ENCODE results near the gene ETV6. TPM values are rescaled to one million over a fixed set of nuclear protein-coding genes. Genes with fewer than 3 reads are reported as not detected.

The ETV6 gene
- total and polyA plus RNA-seq, 2 of the 8 experiments (the other 6 are each of a cell fraction or from before 2014, with no cell fraction given) = 5.5 to 23.9 TPM

- H4K91ac ChIP-seq (replicated peaks; ENCODE audit: insufficient read length, low read length) = no peak overlapping the region
- FAIRE-seq (no peak), DNase-seq (ENCODE audit: low read depth in 1 of 2, low spot score in 2 of 2) (no peak)
- no peak overlapping the region for H2BK120ac ChIP-seq (replicated peaks; ENCODE audit: low read depth, low read length)
- peaks cover 0 to 3% (median 0%) of the 10 kb centered on the region in 4 experiments; a peak in 2 of 7 replicates for H3K4me1 ChIP-seq (replicated peaks in 1 of 4; ENCODE audit: control insufficient read depth in 3 of 4, insufficient read depth in 4 of 4, low read length in 3 of 4)
- H3K4me2 ChIP-seq (ENCODE audit: insufficient read depth in 1 of 2, low read depth in 2 of 2, low read length in 2 of 2) = no peak overlapping the region
- H3K9ac ChIP-seq (replicated peaks in 1 of 4; ENCODE audit: extremely low read depth in 1 of 4, low read depth in 3 of 4, low read length in 3 of 4) = no peak overlapping the region
- no peak overlapping the region for H3K14ac ChIP-seq (ENCODE audit: insufficient read length)
- H3K27ac ChIP-seq (ENCODE audit: low read depth, low read length) = no peak overlapping the region
- peaks cover 0 to 6% of the 10 kb centered on the region in 2 experiments; a peak in 1 of 4 replicates for H3K79me2 ChIP-seq (ENCODE audit: control insufficient read depth in 1 of 2, insufficient read depth in 2 of 2, low read length in 2 of 2)
- peaks cover 0 to 2% of the 10 kb centered on the region in 2 experiments for H4K20me1 ChIP-seq (replicated peaks in 1 of 2; ENCODE audit: control insufficient read depth in 1 of 2, insufficient read depth in 2 of 2, low read length in 2 of 2)
- CTCF ChIA-PET (ENCODE audit: partially characterized antibody) = interaction anchor here (0.8 to 1.8 kb wide), 5 partner anchors 9 to 303 kb away, joined by 3 to 9 read pairs (median 4); no protein-coding TSS in a partner anchor
- no peaks in the 10 kb centered on the region for H3K36me3 ChIP-seq (ENCODE audit: control insufficient read depth in 2 of 4, insufficient read depth in 4 of 4, low read length in 3 of 4)
- H3K23ac ChIP-seq (ENCODE audit: insufficient read length) = no peak overlapping the region
- POLR2A ChIA-PET (ENCODE audit: partially characterized antibody) = interaction anchor here (1.1 to 1.4 kb wide), 2 partner anchors 13 to 64 kb away, joined by 3 read pairs; no protein-coding TSS in a partner anchor
- no peak overlapping the region for H3K56ac ChIP-seq (replicated peaks; ENCODE audit: insufficient read length, low read depth, low read length)
- H2AK5ac ChIP-seq (ENCODE audit: low read depth, low read length) = no peak overlapping the region
- no peaks in the 10 kb centered on the region for H3K27me3 ChIP-seq (replicated peaks in 1 of 4; ENCODE audit: control insufficient read depth in 3 of 4, extremely low read depth in 1 of 4, insufficient read depth in 3 of 4, low read length in 3 of 4)
- H3K79me1 ChIP-seq (ENCODE audit: low read depth, low read length) = no peaks in the 10 kb centered on the region
- no peaks in the 10 kb centered on the region for H3K23me2 ChIP-seq (ENCODE audit: low read depth, low read length)
- H3K18ac ChIP-seq (ENCODE audit: extremely low read depth, low read length) = no peak overlapping the region
- no peak overlapping the region for H2BK20ac ChIP-seq (ENCODE audit: low read length)
- H2AFZ ChIP-seq (ENCODE audit: low read length) = no peak overlapping the region
- no peaks in the 10 kb centered on the region for H3K9me3 ChIP-seq (ENCODE audit: insufficient read depth in 2 of 2, low read depth in 1 of 2, low read length in 1 of 2)
- H2BK12ac ChIP-seq (ENCODE audit: low read depth, low read length) = no peak overlapping the region
- H2BK15ac ChIP-seq (ENCODE audit: low read length) = no peak overlapping the region
- no peak overlapping the region for H2BK5ac ChIP-seq (ENCODE audit: low read depth, low read length)
- no peak overlapping the region for H4K5ac ChIP-seq (ENCODE audit: insufficient read length, low read depth, low read length)
- H3K4me3 ChIP-seq (ENCODE audit: extremely low read depth in 1 of 4, insufficient read depth in 2 of 4, low read depth in 3 of 4, low read length in 4 of 4) = no peak overlapping the region
- no peak overlapping the region for H4K8ac ChIP-seq (ENCODE audit: extremely low read depth, insufficient read depth, low read length)
- no peak overlapping the region for H3K4ac ChIP-seq (replicated peaks; ENCODE audit: insufficient read length, low read depth, low read length)
- WGBS, 2 experiments (ENCODE audit: extremely low coverage in 1 of 2, insufficient coverage in 1 of 2, insufficient read length in 1 of 2, insufficient replicate concordance in 2 of 2, low coverage in 1 of 2, low lambda C conversion rate in 2 of 2, missing lambda C conversion rate in 1 of 2) = 90% methylated on average over 8 of the region's 8 CpGs; no CpG with 5 or more reads in 1 of the 2 experiments
- TF ChIP-seq POLR2AphosphoS5 (IDR thresholded peaks at IDR 0.05; ENCODE audit: low read depth, low read length) (no peak), CTBP2 (IDR thresholded peaks at IDR 0.05; ENCODE audit: borderline replicate concordance, insufficient read depth, insufficient read length, low read length) (no peak)
Observed at GRCh38 chr12:11730299-11731041, 81.0 kb downstream of the ETV6 start.

All from H1 (cell line).